ENCODE data around the gene EFCAB10.

- TF ChIP-seq, protein P1, sequence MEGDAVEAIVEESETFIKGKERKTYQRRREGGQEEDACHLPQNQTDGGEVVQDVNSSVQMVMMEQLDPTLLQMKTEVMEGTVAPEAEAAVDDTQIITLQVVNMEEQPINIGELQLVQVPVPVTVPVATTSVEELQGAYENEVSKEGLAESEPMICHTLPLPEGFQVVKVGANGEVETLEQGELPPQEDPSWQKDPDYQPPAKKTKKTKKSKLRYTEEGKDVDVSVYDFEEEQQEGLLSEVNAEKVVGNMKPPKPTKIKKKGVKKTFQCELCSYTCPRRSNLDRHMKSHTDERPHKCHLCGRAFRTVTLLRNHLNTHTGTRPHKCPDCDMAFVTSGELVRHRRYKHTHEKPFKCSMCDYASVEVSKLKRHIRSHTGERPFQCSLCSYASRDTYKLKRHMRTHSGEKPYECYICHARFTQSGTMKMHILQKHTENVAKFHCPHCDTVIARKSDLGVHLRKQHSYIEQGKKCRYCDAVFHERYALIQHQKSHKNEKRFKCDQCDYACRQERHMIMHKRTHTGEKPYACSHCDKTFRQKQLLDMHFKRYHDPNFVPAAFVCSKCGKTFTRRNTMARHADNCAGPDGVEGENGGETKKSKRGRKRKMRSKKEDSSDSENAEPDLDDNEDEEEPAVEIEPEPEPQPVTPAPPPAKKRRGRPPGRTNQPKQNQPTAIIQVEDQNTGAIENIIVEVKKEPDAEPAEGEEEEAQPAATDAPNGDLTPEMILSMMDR (conservative IDR thresholded peaks at IDR 0.05; ENCODE audit: low read depth, low read length) = no peak
- no peak for TF ChIP-seq EZH2 (IDR thresholded peaks at IDR 0.05; ENCODE audit: low read length, unreplicated experiment)
Observed at GRCh38 chr7:105617280-105618015, 36.2 kb upstream of the EFCAB10 start.

Measured in PC-3 (cell line).